Measurements from ENCODE around the gene NOPCHAP1. TPM values are rescaled to one million over a fixed set of nuclear protein-coding genes. Genes with fewer than 3 reads are reported as not detected.
"Not testable (repeated sequence)": the region's sequence is repeated elsewhere in the genome, so short reads cannot be mapped to it uniquely, and the experiment has no call there.

The NOPCHAP1 gene
- total RNA-seq, 1 experiment from 2014 or later, result 9.8 TPM

GRCh38 chr12:104977688-104978087 is 8.4 kb upstream of the NOPCHAP1 start:
- not testable (repeated sequence) for H3K27ac ChIP-seq; H3K4me3 ChIP-seq; DNase-seq; H3K9me3 ChIP-seq (replicated peaks); H3K36me3 ChIP-seq; H3K4me1 ChIP-seq; H3K27me3 ChIP-seq

- no peak for DNase-seq
- Histone ChIP-seq H3K36me3 (peaks cover 18% of the 10 kb centered on the region), H3K4me3 (peak overlapping the region; percentile 98; the same call in 1 of the 2 replicates), H3K9me3 (replicated peaks) (no peaks in the 10 kb centered on the region; the same call in 1 of the 2 replicates), H3K4me1 (peaks cover 8% of the 10 kb centered on the region; the same call in 1 of the 2 replicates), H3K27me3 (no peaks in the 10 kb centered on the region), H3K27ac (no peak overlapping the region)
Observed at GRCh38 chr12:104985206-104985605, 910 bp upstream of the NOPCHAP1 start.

DNA sequence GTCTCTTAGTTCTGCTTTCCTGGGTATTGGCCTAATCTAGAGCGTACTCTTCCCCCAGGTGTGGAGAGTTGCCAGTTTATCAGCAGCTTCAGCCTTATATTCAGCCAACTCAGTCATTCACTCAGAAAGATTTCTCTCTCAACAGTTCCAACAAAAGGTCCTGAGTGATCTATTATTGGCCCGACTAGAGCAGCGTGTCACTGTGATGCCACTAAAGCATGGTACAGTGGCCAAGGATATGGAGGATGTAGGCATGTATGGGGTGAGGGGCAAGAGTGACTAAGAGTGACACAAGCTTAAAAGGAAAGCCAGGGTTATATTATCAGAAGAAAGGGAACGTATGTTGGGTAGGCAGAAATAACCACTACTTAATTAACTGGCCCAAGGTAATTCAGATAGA is 4.8 kb downstream of the NOPCHAP1 start:
- H3K4me1 ChIP-seq, result peaks cover 8% of the 10 kb centered on the region; the same call in 1 of the 2 replicates
- no peaks in the 10 kb centered on the region; the same call in 1 of the 2 replicates for H3K9me3 ChIP-seq (replicated peaks)
- H3K4me3 ChIP-seq, result no peak overlapping the region
- DNase-seq, result no peak
- no peaks in the 10 kb centered on the region for H3K27me3 ChIP-seq
- no peak overlapping the region for H3K27ac ChIP-seq
- H3K36me3 ChIP-seq, result peaks cover 35% of the 10 kb centered on the region

- Histone ChIP-seq H3K4me3 (no peak overlapping the region), H3K27ac (no peak overlapping the region), H3K27me3 (no peaks in the 10 kb centered on the region), H3K4me1 (peaks cover 8% of the 10 kb centered on the region; the same call in 1 of the 2 replicates), H3K9me3 (replicated peaks) (no peaks in the 10 kb centered on the region; the same call in 1 of the 2 replicates), H3K36me3 (peaks cover 35% of the 10 kb centered on the region)
- DNase-seq, result no peak
Observed at GRCh38 chr12:104991565-104992128, 5.5 kb downstream of the NOPCHAP1 start.

DNA sequence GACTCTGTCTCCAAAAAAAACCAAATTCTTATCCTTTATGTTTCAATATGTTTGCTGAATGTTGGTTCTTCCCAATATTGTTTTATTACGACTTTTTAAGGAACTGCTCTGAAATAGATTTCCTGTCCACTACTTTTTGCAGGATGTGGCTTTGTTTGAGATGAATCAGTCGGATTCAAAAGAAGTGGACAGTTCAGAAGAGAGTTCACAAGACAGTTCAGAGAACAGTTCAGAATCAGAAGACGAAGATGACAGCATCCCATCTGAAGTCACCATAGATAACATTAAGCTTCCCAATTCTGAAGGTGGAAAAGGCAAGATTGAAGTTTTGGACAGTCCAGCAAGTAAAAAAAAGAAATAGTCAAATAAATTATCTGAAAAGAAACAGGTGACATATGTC is 8.2 kb downstream of the NOPCHAP1 start:
- no peaks in the 10 kb centered on the region for H3K27me3 ChIP-seq
- DNase-seq, result no peak
- no peaks in the 10 kb centered on the region for H3K4me1 ChIP-seq
- H3K9me3 ChIP-seq (replicated peaks), result no peaks in the 10 kb centered on the region; the same call in 1 of the 2 replicates
- no peak overlapping the region for H3K27ac ChIP-seq
- H3K4me3 ChIP-seq, result no peak overlapping the region
- H3K36me3 ChIP-seq, result peaks cover 24% of the 10 kb centered on the region

GRCh38 chr12:104997541-104997940 is 11.4 kb downstream of the NOPCHAP1 start:
- no peak for DNase-seq
- H3K4me3 ChIP-seq, result no peak overlapping the region
- no peaks in the 10 kb centered on the region for H3K4me1 ChIP-seq

GRCh38 chr12:104998423-104999346 is 12.6 kb downstream of the NOPCHAP1 start:
- no peaks in the 10 kb centered on the region for H3K27me3 ChIP-seq
- DNase-seq, result no peak
- H3K36me3 ChIP-seq, result peaks cover 21% of the 10 kb centered on the region
- no peak overlapping the region for H3K27ac ChIP-seq
- H3K9me3 ChIP-seq (replicated peaks), result no peaks in the 10 kb centered on the region
- H3K4me3 ChIP-seq, result no peak overlapping the region
- no peaks in the 10 kb centered on the region for H3K4me1 ChIP-seq

More at GRCh38 chr12:104997541-104997940, 11.4 kb downstream of the NOPCHAP1 start:
- peaks cover 18% of the 10 kb centered on the region for H3K36me3 ChIP-seq
- H3K27ac ChIP-seq, result no peak overlapping the region
- no peaks in the 10 kb centered on the region for H3K9me3 ChIP-seq (replicated peaks)
- no peaks in the 10 kb centered on the region for H3K27me3 ChIP-seq

- Histone ChIP-seq H3K9me3 (replicated peaks) (no peaks in the 10 kb centered on the region), H3K4me1 (no peaks in the 10 kb centered on the region), H3K27ac (no peak overlapping the region), H3K36me3 (peaks cover 21% of the 10 kb centered on the region), H3K27me3 (no peaks in the 10 kb centered on the region), H3K4me3 (no peak overlapping the region)
- DNase-seq, result no peak
Observed at GRCh38 chr12:104999347-104999685, 13.2 kb downstream of the NOPCHAP1 start.

DNA sequence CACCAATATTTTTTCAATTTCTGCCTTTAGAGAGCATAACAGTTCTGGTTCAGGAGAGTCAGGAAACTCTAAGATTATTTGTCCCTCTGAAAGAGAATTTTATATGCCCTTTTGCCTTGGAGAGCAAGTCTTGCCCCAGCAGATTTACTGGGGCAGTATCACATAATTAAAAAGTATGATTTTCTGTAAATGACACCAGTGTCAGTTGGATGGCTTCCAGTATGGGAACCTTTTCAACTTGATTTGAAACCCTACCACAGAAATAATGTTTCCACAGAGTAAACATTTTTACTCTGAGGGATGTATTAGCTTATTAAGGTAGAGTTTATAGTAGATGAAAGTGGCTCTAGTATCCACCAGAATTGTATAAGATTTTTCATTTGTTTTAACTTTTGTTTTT is 15.4 kb downstream of the NOPCHAP1 start:
- no peak overlapping the region for H3K4me3 ChIP-seq
- no peaks in the 10 kb centered on the region for H3K4me1 ChIP-seq
- peaks cover 19% of the 10 kb centered on the region for H3K36me3 ChIP-seq
- H3K27ac ChIP-seq, result no peak overlapping the region
- DNase-seq, result no peak
- H3K27me3 ChIP-seq, result no peaks in the 10 kb centered on the region
- no peaks in the 10 kb centered on the region for H3K9me3 ChIP-seq (replicated peaks)

- Histone ChIP-seq H3K9me3 (replicated peaks) (peaks cover 5% of the 10 kb centered on the region), H3K4me1 (peaks cover 12% of the 10 kb centered on the region), H3K36me3 (peaks cover 11% of the 10 kb centered on the region), H3K27me3 (no peaks in the 10 kb centered on the region), H3K27ac (peak overlapping the region; percentile 31), H3K4me3 (no peak overlapping the region)
- DNase-seq, result peak; percentile 33 to 47
Observed at GRCh38 chr12:105013892-105014291, 27.8 kb downstream of the NOPCHAP1 start.

- peak in 1 of 2 experiments; percentile 12 for DNase-seq
Observed at GRCh38 chr12:105014603-105015002, 28.5 kb downstream of the NOPCHAP1 start.

DNA sequence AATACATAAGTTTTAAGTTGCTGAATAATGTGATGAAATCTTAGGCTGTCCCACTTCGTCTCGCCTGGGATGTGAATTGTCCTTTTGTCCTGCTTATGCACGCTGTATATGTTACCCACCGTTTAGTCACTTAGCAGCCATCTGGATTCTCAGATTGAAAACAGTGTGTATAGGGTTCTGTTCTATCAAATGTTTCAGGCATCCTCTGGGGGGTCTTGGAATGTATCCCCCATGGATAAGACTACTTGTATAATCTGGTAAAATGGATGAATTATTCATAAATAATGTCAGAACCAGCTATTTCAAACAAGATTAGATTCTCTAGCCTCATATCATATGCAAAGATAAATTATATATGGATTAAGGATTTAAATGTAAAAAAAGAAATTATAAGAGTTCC is 29.4 kb downstream of the NOPCHAP1 start:
- Histone ChIP-seq H3K9me3 (replicated peaks) (peaks cover 4% of the 10 kb centered on the region), H3K27me3 (no peaks in the 10 kb centered on the region), H3K4me3 (no peak overlapping the region), H3K4me1 (peaks cover 12% of the 10 kb centered on the region), H3K36me3 (peaks cover 11% of the 10 kb centered on the region), H3K27ac (no peak overlapping the region)
- DNase-seq, result no peak

More at GRCh38 chr12:105014603-105015002, 28.5 kb downstream of the NOPCHAP1 start:
- Histone ChIP-seq H3K27me3 (no peaks in the 10 kb centered on the region), H3K4me1 (peaks cover 12% of the 10 kb centered on the region), H3K27ac (peak overlapping the region; percentile 29), H3K36me3 (peaks cover 11% of the 10 kb centered on the region), H3K4me3 (no peak overlapping the region), H3K9me3 (replicated peaks) (peaks cover 5% of the 10 kb centered on the region)

DNA sequence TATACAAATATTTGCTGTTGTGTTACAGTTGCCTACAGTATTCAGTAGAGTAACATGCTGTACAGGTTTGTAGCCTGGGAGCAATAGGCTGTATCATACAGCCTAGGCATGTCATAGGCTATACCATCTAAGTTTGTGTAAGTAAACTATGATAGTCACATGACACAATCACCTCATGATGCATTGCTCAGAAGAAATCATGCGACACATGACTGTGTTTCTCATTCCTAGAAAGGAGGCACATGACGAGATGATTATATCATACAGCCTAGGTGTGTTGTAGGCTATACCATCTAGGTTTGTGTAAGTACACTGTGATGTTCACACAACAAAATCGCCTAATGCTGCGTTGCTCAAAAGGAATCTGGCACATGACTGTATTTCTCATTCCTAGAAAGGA is 31.9 kb downstream of the NOPCHAP1 start:
- Histone ChIP-seq H3K4me3 (no peak overlapping the region), H3K27ac (no peak overlapping the region), H3K27me3 (no peaks in the 10 kb centered on the region), H3K4me1 (peaks cover 12% of the 10 kb centered on the region), H3K9me3 (replicated peaks) (no peaks in the 10 kb centered on the region), H3K36me3 (peaks cover 6% of the 10 kb centered on the region; the same call in 1 of the 2 replicates)
- DNase-seq, result no peak

GRCh38 chr12:105018776-105019175 is 32.7 kb downstream of the NOPCHAP1 start:
- H3K36me3 ChIP-seq, result peaks cover 6% of the 10 kb centered on the region; the same call in 1 of the 2 replicates
- peaks cover 12% of the 10 kb centered on the region for H3K4me1 ChIP-seq
- no peaks in the 10 kb centered on the region for H3K9me3 ChIP-seq (replicated peaks)
- no peaks in the 10 kb centered on the region for H3K27me3 ChIP-seq
- H3K27ac ChIP-seq, result no peak overlapping the region
- no peak for DNase-seq
- no peak overlapping the region for H3K4me3 ChIP-seq

DNA sequence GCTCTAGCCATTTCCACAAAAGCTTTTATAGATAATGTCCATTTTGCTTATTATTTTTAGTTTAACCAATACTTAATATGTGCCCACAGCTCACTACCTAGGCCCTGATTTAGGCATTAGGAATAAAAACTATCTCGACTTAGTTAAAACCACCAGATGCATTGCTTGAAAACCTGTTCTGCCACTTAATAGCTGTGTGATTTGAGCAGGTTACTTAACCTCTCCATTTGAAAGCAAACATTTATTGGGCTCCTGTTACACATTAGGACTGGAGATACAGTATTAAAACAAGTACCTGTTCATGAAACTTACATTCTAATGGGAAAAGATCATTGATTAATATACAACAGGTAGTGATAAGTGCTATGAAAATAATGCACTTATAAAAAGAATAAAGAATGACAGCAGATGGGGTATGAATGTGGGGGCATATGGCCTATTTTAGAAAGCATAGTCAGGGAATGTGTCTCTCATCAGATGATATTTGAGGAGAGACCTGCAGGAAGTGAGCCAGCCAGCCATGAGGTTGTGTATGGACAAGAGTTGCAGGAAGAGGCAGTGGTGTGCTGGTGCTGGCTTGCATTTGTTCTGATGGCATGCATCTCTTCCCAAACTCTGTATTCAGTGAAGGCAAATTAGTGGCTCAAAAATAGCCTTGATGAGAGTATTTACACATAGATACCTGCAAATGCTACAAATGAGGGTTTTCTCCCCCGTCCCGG is 34.3 kb downstream of the NOPCHAP1 start:
- Histone ChIP-seq H3K27me3 (no peaks in the 10 kb centered on the region), H3K4me1 (no peaks in the 10 kb centered on the region), H3K36me3 (peaks cover 6% of the 10 kb centered on the region; the same call in 1 of the 2 replicates), H3K9me3 (replicated peaks) (no peaks in the 10 kb centered on the region), H3K27ac (no peak overlapping the region), H3K4me3 (no peak overlapping the region)
- DNase-seq, result no peak
